Suprapubic skin (tissue), 4 donors: ENCODE measurements around the gene RAPH1.

ENCODE experiments used
- EP300 ChIP-seq: sonication (generic); formaldehyde crosslinking; IDR thresholded peaks from one replicate; pipeline ENCODE4 v1.6.1; 2017; ENCODE audit warnings: antibody characterized with exemption
- POLR2A ChIP-seq, 2 donors: fragments of 450-650 bp; IDR thresholded peaks; one replicate each; pipeline ENCODE4 v1.6.1; 2017; ENCODE audit warnings: antibody characterized with exemption in 2 of 2, mild to moderate bottlenecking in 2 of 2, moderate library complexity in 2 of 2
- POLR2AphosphoS5 ChIP-seq, 3 donors: sonication (generic); formaldehyde crosslinking; IDR thresholded peaks; one replicate each; pipeline ENCODE4 v1.6.1; 2017; ENCODE audit warnings: antibody characterized with exemption in 3 of 3
- TF ChIP-seq, protein P1 (sequence below), 2 donors: fragments of 200-600 bp in 1 of 2; fragments of 450-650 bp in 1 of 2; sonication (generic) in 1 of 2; IDR thresholded peaks; one replicate each; pipeline ENCODE4 v1.5.1; 2016 to 2019; ENCODE audit warnings: antibody characterized with exemption in 2 of 2, mild to moderate bottlenecking in 1 of 2, moderate library complexity in 1 of 2

DNA sequence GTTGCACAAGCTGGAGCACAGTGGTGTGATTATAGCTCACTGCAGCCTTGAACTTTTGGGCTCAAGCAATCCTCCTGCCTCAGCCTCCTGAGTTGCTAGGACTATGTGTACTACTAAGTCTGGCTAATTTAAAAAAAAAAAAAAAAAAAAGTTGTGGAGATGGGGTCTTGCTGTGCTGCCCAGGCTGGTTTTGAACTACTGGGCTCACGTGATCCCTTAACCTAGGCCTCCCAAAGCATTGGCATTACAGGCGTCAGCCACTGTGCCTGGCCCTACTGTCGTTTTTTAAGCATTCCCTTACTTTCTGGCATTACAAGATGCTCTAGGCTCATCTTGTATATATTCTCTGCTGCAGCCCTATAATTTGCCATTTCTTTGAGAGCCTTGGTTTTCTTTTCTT, 88.3 kb downstream of the RAPH1 start:
- TF ChIP-seq EP300, result no peak
- no peak for TF ChIP-seq POLR2AphosphoS5 (IDR thresholded peaks at IDR 0.05)
- TF ChIP-seq, protein P1, sequence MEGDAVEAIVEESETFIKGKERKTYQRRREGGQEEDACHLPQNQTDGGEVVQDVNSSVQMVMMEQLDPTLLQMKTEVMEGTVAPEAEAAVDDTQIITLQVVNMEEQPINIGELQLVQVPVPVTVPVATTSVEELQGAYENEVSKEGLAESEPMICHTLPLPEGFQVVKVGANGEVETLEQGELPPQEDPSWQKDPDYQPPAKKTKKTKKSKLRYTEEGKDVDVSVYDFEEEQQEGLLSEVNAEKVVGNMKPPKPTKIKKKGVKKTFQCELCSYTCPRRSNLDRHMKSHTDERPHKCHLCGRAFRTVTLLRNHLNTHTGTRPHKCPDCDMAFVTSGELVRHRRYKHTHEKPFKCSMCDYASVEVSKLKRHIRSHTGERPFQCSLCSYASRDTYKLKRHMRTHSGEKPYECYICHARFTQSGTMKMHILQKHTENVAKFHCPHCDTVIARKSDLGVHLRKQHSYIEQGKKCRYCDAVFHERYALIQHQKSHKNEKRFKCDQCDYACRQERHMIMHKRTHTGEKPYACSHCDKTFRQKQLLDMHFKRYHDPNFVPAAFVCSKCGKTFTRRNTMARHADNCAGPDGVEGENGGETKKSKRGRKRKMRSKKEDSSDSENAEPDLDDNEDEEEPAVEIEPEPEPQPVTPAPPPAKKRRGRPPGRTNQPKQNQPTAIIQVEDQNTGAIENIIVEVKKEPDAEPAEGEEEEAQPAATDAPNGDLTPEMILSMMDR (IDR thresholded peaks at IDR 0.05), result no peak
- TF ChIP-seq POLR2A (IDR thresholded peaks at IDR 0.05), result no peak
